K562 (cell line): ENCODE data around the gene ECHDC1. TPM values are rescaled to one million over a fixed set of nuclear protein-coding genes. Genes with fewer than 3 reads are reported as not detected.
A peak's percentile ranks its signal among the peaks of the same experiment; 100 is the strongest.

Experiments used
- ATAC-seq: fragments of 200-7000 bp; cut with Tn5 transposase; 3 replicates; pipeline ENCODE4 v1.9.1; 2020; ENCODE audit warnings: moderate library complexity
- BruUV-seq: library from RNA; stranded (reverse); fragments of 400-500 nt; replicated peaks from 2 replicates; lab custom pipeline; 2021; lab: Mats Ljungman, UMichigan
- CTCF ChIA-PET: fragments of 300-600 bp; formaldehyde crosslinking; extraction: SDS; loops from one replicate; lab custom pipeline; 2021; ENCODE audit warnings: low intra/inter-chr PET ratio; lab: Yijun Ruan, JAX
- POLR2A ChIA-PET: fragments of 300-600, 350-650 bp; sonication (Branson Sonifier 250); formaldehyde crosslinking; extraction: SDS; loops from one replicate; lab custom pipeline; 2021; ENCODE audit warnings: antibody characterized with exemption, inconsistent platforms; lab: Yijun Ruan, JAX
- DNase-seq, 4 experiments: peaks; one replicate each; pipeline versions ENCODE4 v3.0.0 to v3.0.0-alpha.2; 2011 to 2018; ENCODE audit warnings: low spot score in 3 of 4, mixed read lengths in 3 of 4; ENCODE audit errors: extremely low read depth in 1 of 4
- FAIRE-seq: peaks from 2 replicates; lab custom pipeline; 2011; peaks lifted over from hg19 to GRCh38; lab: Jason Lieb, UNC
- H2AFZ ChIP-seq: 2 replicates; pipeline ENCODE4 v1.6.0; 2011; ENCODE audit warnings: low read depth, low read length, control low read depth, inconsistent platforms
- H3K27ac ChIP-seq: fragments of 200-600 bp; 3 replicates; pipeline ENCODE4 v1.8.0; 2011; ENCODE audit warnings: low read depth, mild to moderate bottlenecking, control low read depth, inconsistent platforms, low read length, moderate library complexity, mixed read lengths; ENCODE audit errors: extremely low read depth
- H3K27me3 ChIP-seq, 2 experiments: fragments of 300-600 bp in 1 of 2; 2 replicates in 1 of 2; 3 replicates in 1 of 2; pipeline versions ENCODE4 v1.6.0 to v1.8.0; 2011; ENCODE audit warnings: inconsistent platforms in 2 of 2, low read length in 2 of 2, mild to moderate bottlenecking in 1 of 2, mixed read lengths in 1 of 2, moderate library complexity in 1 of 2; ENCODE audit not compliant: control insufficient read depth in 2 of 2, insufficient read depth in 2 of 2
- H3K36me3 ChIP-seq: fragments of 300-600 bp; 3 replicates; pipeline ENCODE4 v1.8.0; 2011; ENCODE audit warnings: mild to moderate bottlenecking, low read length, inconsistent platforms; ENCODE audit not compliant: control insufficient read depth, insufficient read depth
- H3K4me1 ChIP-seq, 2 experiments: fragments of 200-600 bp in 1 of 2; replicated peaks in 1 of 2; 2 replicates in 1 of 2; 3 replicates in 1 of 2; pipeline versions ENCODE4 v1.5.1 to v1.8.0; 2011; ENCODE audit warnings: inconsistent platforms in 2 of 2, low read length in 2 of 2, mild to moderate bottlenecking in 1 of 2, mixed read lengths in 1 of 2, moderate library complexity in 1 of 2; ENCODE audit not compliant: control insufficient read depth in 2 of 2, insufficient read depth in 2 of 2
- H3K4me2 ChIP-seq: 2 replicates; pipeline ENCODE4 v1.6.1; 2011; ENCODE audit warnings: low read length, control low read depth, inconsistent platforms, mixed read lengths; ENCODE audit not compliant: insufficient read depth
- H3K4me3 ChIP-seq: fragments of 200-600 bp; sonication (generic), shearing (Covaris generic); 2 replicates; pipeline ENCODE4 v1.5.1; 2016; ENCODE audit warnings: control low read depth, inconsistent platforms
- H3K79me2 ChIP-seq: fragments of 200-600 bp; 3 replicates; pipeline ENCODE4 v1.8.0; 2011; ENCODE audit warnings: low read length, inconsistent platforms; ENCODE audit not compliant: control insufficient read depth, insufficient read depth
- H3K9ac ChIP-seq, 2 experiments: 2 replicates each; pipeline versions ENCODE4 v1.6.0 to v1.6.1; 2011; ENCODE audit warnings: low read depth in 2 of 2, low read length in 2 of 2, control low read depth in 1 of 2, inconsistent platforms in 1 of 2, mild to moderate bottlenecking in 1 of 2, mixed read lengths in 1 of 2; ENCODE audit not compliant: insufficient read depth in 1 of 2
- H3K9me1 ChIP-seq: one replicate; pipeline ENCODE4 v1.6.0; 2011; ENCODE audit warnings: inconsistent platforms, mild to moderate bottlenecking, low read length, moderate library complexity; ENCODE audit not compliant: control insufficient read depth, insufficient read depth
- H3K9me3 ChIP-seq: replicated peaks from 2 replicates; pipeline ENCODE4 v1.5.1; 2011; ENCODE audit warnings: low read depth, low read length, inconsistent platforms; ENCODE audit not compliant: control insufficient read depth, insufficient read depth
- H4K20me1 ChIP-seq: replicated peaks from 2 replicates; pipeline ENCODE4 v1.6.1; 2011; ENCODE audit warnings: low read length, inconsistent platforms, mixed read lengths; ENCODE audit not compliant: control insufficient read depth, insufficient read depth
- ARID3A ChIP-seq: IDR thresholded peaks from 2 replicates; pipeline ENCODE4 v1.6.1; 2012; ENCODE audit warnings: low read depth, low read length, improper control_type of control experiment, borderline replicate concordance
- HMGXB4 ChIP-seq: sonication (generic); formaldehyde crosslinking; IDR thresholded peaks from 2 replicates; pipeline ENCODE4 v1.8.1; 2023; ENCODE audit warnings: mild to moderate bottlenecking, missing genetic modification reagents
- SUPT5H ChIP-seq: fragments of 450-650 bp; IDR thresholded peaks from 2 replicates; pipeline ENCODE4 v1.6.1; 2016
- ZBTB2 ChIP-seq: fragments of 450-650 bp; IDR thresholded peaks from 2 replicates; pipeline ENCODE4 v1.6.1; 2016; ENCODE audit warnings: antibody characterized with exemption
- WGBS: fragments of 100-300 bp; shearing (Covaris generic); methylation state at CpG from one replicate; pipeline ENCODE4 v1.1.6; 2016; ENCODE audit warnings: low coverage, mixed read lengths; ENCODE audit not compliant: insufficient coverage; ENCODE audit errors: missing lambda C conversion rate; 5-methylcytosine and 5-hydroxymethylcytosine counted together
- in situ Hi-C: fragments of 300-500 bp; cut with MboI; formaldehyde crosslinking; loops from 4 replicates; pipeline ENCODE4 v1.15.0; 2018; ENCODE audit warnings: inconsistent platforms, mixed read lengths
- intact Hi-C: fragments of 100-400 bp; cut with micrococcal nuclease; formaldehyde crosslinking; loops from 2 replicates; pipeline ENCODE4 v1.14.2; 2022
- polyA plus RNA-seq, 8 experiments: library from polyadenylated mRNA; depleted of rRNA in 4 of 8; stranded (reverse) in 5 of 8; unstranded in 3 of 8; fragments of >200 nt; fragmentation: Nextera tagmentation in 2 of 8; fragmentation: Illumina TruSeq in 1 of 8; extraction: Ambion mirVana in 2 of 8; extraction: Trizol in 1 of 8; gene quantifications; 2 replicates each; pipeline versions ENCODE4 v1.2.1 to v1.2.3, GENCODE V29; 2011 to 2014; ENCODE audit warnings: inconsistent platforms in 1 of 8, missing spikeins in 1 of 8
- total RNA-seq, 7 experiments: library from RNA; depleted of rRNA in 6 of 7; stranded (reverse); fragments of >200 nt in 6 of 7; fragmentation: Illumina TruSeq in 2 of 7; extraction: Trizol in 2 of 7; gene quantifications; 2 replicates each; pipeline versions ENCODE4 v1.2.1 to v1.2.3, GENCODE V29; 2011 to 2021; ENCODE audit warnings: low replicate concordance in 1 of 7

The ECHDC1 gene
- total and polyA plus RNA-seq, 9 of the 15 experiments (the other 6 are each of a cell fraction or from before 2014, with no cell fraction given) = 58.0 to 105 (median 78.6) TPM

GRCh38 chr6:127290391-127291265 is 52.8 kb downstream of the ECHDC1 start:
- ATAC-seq (no peak; the same call in 1 of the 3 replicates), DNase-seq (no peak), FAIRE-seq (no peak)
- Histone ChIP-seq H3K9me3 (no peaks in the 10 kb centered on the region), H2AFZ (no peak overlapping the region), H3K9ac (no peak overlapping the region), H3K27ac (no peak overlapping the region), H3K9me1 (no peaks in the 10 kb centered on the region), H3K27me3 (no peaks in the 10 kb centered on the region), H3K4me1 (no peaks in the 10 kb centered on the region), H3K79me2 (no peaks in the 10 kb centered on the region), H3K4me3 (no peak overlapping the region), H3K36me3 (peaks cover 63% of the 10 kb centered on the region), H4K20me1 (no peaks in the 10 kb centered on the region), H3K4me2 (no peak overlapping the region)
- POLR2A ChIA-PET = interaction anchor here (1.0 to 1.9 kb wide), 3 partner anchors 11 to 24 kb away, joined by 3 to 6 read pairs (median 3); partner anchors contain the start of gene RNF146
- 91% methylated on average over 4 of the region's 4 CpGs for whole genome bisulfite sequencing
- TF ChIP-seq SUPT5H = 0 out of 2 replicates have a peak, but pooled peaks have one; percentile 18
- TF ChIP-seq ZBTB2 = no peak
- no peak for TF ChIP-seq ARID3A
- TF ChIP-seq HMGXB4 (CRISPR knock-in tag) = no peak
- CTCF ChIA-PET = no interaction called here
- in situ Hi-C loops = no loop called here
- no TSS peak for BruUV-seq
- intact Hi-C loops = no loop called here
